ENCODE measurements around the gene ZNF644.

GRCh38 chr1:91036894-91037829, 15.3 kb upstream of the ZNF644 start:
- TF ChIP-seq CTCF (IDR thresholded peaks at IDR 0.05; ENCODE audit: low read length) = no peak
- TF ChIP-seq EZH2 (optimal IDR thresholded peaks at IDR 0.05; ENCODE audit: low read depth, low read length) = no peak
- TF ChIP-seq EZH2phosphoT487 (IDR thresholded peaks at IDR 0.05; ENCODE audit: low read length) = no peak
